Heart left ventricle (tissue), 16 donors: ENCODE measurements around the gene ERBB4. TPM values are rescaled to one million over a fixed set of nuclear protein-coding genes. Genes with fewer than 3 reads are reported as not detected.
A peak's percentile ranks its signal among the peaks of the same experiment; 100 is the strongest.

Experiments
- ATAC-seq, 4 donors: fragments of 200-7000 bp; cut with Tn5 transposase; one replicate each; pipeline ENCODE4 v1.9.1; 2020 to 2022; ENCODE audit warnings: moderate library complexity in 4 of 4, mild to moderate bottlenecking in 3 of 4, moderate number of reproducible peaks in 1 of 4
- DNase-seq, 5 donors: peaks; one replicate each; pipeline ENCODE4 v3.0.0-alpha.2; 2020
- H3K27ac ChIP-seq, 12 donors: fragments of 200-600 bp; sonication (generic) in 4 of 12; one replicate each; pipeline versions ENCODE4 v1.5.0 to v1.8.0; 2016 to 2022; ENCODE audit warnings: mild to moderate bottlenecking in 2 of 12
- H3K27me3 ChIP-seq, 9 donors: fragments of 200-600 bp; sonication (generic) in 2 of 9; one replicate each; pipeline versions ENCODE4 v1.5.1 to v1.8.0; 2016 to 2022; ENCODE audit warnings: mild to moderate bottlenecking in 3 of 9
- H3K36me3 ChIP-seq, 9 donors: fragments of 200-600 bp; sonication (generic) in 2 of 9; one replicate each; pipeline versions ENCODE4 v1.5.0 to v1.8.0; 2018 to 2022; ENCODE audit warnings: mild to moderate bottlenecking in 2 of 9
- H3K4me1 ChIP-seq, 12 donors: fragments of 200-600 bp; sonication (generic) in 4 of 12; one replicate each; pipeline versions ENCODE4 v1.5.0 to v1.8.0; 2016 to 2022; ENCODE audit warnings: mild to moderate bottlenecking in 3 of 12
- H3K4me3 ChIP-seq, 12 donors: fragments of 200-600 bp; sonication (generic) in 4 of 12; one replicate each; pipeline versions ENCODE4 v1.5.0 to v1.8.0; 2017 to 2022; ENCODE audit warnings: mild to moderate bottlenecking in 9 of 12, moderate library complexity in 4 of 12
- H3K9me3 ChIP-seq, 12 donors: fragments of 200-600 bp; sonication (generic) in 4 of 12; one replicate each; pipeline versions ENCODE4 v1.5.0 to v1.8.0; 2016 to 2022; ENCODE audit warnings: mild to moderate bottlenecking in 1 of 12
- CTCF ChIP-seq, 12 donors: fragments of 200-600 bp; sonication (generic) in 4 of 12; IDR thresholded peaks; one replicate each; pipeline versions ENCODE4 v1.5.0 to v1.8.0; 2018 to 2022; ENCODE audit warnings: antibody characterized with exemption in 12 of 12, mild to moderate bottlenecking in 5 of 12
- POLR2A ChIP-seq, 2 donors: fragments of 450-650 bp; IDR thresholded peaks; one replicate each; pipeline ENCODE4 v1.6.1; 2017; ENCODE audit warnings: antibody characterized with exemption in 2 of 2, mild to moderate bottlenecking in 2 of 2, moderate library complexity in 2 of 2
- WGBS, 4 donors: extraction: QIAGEN DNeasy Blood & Tissue Kit in 2 of 4; methylation state at CpG; one replicate each; pipeline versions ENCODE4 v1.1.5 to v1.1.7; 2013 to 2018; 5-methylcytosine and 5-hydroxymethylcytosine counted together
- intact Hi-C, 10 donors: fragments of 100-400 bp; cut with DNase I; formaldehyde crosslinking; loops; one replicate each; pipeline versions ENCODE4 v1.11.1 to v1.14.2; 2022
- polyA plus RNA-seq, 2 donors: library from polyadenylated mRNA; stranded (reverse); fragments of 200-250 nt; gene quantifications; one replicate each; pipeline ENCODE4 v1.2.3, GENCODE V29; 2013
- total RNA-seq, 9 donors: library from RNA; depleted of rRNA in 2 of 9; stranded (reverse); fragments of >200 nt in 2 of 9; fragmentation: NEBNext Ultra II Directional in 3 of 9; extraction: Animal tissue kit (Norgen Biotek cat#: 25700) in 3 of 9; gene quantifications; one replicate each; pipeline versions ENCODE4 v1.1.0 to v1.2.4, GENCODE V29; 2016 to 2023
- donor health status: ischemic (EF 13 %, LVEDD 7.1; RV severe dilation, severe dysfunction).
- donor health status: healthy with polysubstance abuse.
- donor health status: DM: no; HTN: yes; CAD: no.
- donor health status: DM: no; HTN: no; CAD: no.
- donor health status: ischemic (EF 25% LVEDD 6.9; RV normal size, moderate dysfunction).
- donor health status: ischemic (EF 25% LVEDD 5.7; RV mildly dilated, moderate dysfunction).
- donor health status: healthy.
- donor health status: DM: yes; HTN: yes; CAD: no.
- donor health status: ischemic (EF 35%, LVEDD 5.7; RV mildly dilated, moderate dysfunction).
- donor health status: nonischemic (EF 11% LVEDD 7.7; RV severe dilation, severe dysfunction).
- donor health status: DM: yes; HTN: yes; CAD: no.
- donor health status: PGD.
- donor health status: ischemic (EF 29% LVEDD 5.4; RV normal size, mild dysfunction).
- donor health status: nonischemic (EF 23%, LVEDD 6.1; RV moderate dilation, normal function).

The ERBB4 gene
- total and polyA plus RNA-seq, 11 donors: 1.3 to 29.5 (median 11.7) TPM

GRCh38 chr2:212005085-212005671 lies 533.4 kb downstream of the ERBB4 start:
- peak in 3 of 5 donors; percentile 20 to 31 (median 30) for DNase-seq
- Histone ChIP-seq H3K4me1 (no peaks in the 10 kb centered on the region), H3K27me3 (no peaks in the 10 kb centered on the region), H3K9me3 (no peaks in the 10 kb centered on the region), H3K4me3 (no peak overlapping the region), H3K27ac (no peak overlapping the region), H3K36me3 (no peaks in the 10 kb centered on the region)
- 22 to 27% (median 26%) methylated on average over 6 of the region's 6 CpGs for WGBS, 4 donors
- peak in 3 of 4 donors; percentile 47 to 66 (median 50) for ATAC-seq
- TF ChIP-seq POLR2A (IDR thresholded peaks at IDR 0.05) (no peak), CTCF (IDR thresholded peaks at IDR 0.05) (peak in 11 of 12 donors; percentile 21 to 55 (median 41))
- intact Hi-C loops: loop anchor here in 3 of 10 donors (10.0 kb wide), 2 partner anchors 530 to 540 kb away; partner anchors contain the start of gene ERBB4 (in 2 of the 3)

- H3K4me3 ChIP-seq: no peak overlapping the region
- TF ChIP-seq POLR2A (IDR thresholded peaks at IDR 0.05): no peak
- TF ChIP-seq CTCF (IDR thresholded peaks at IDR 0.05): no peak
- H3K4me1 ChIP-seq: no peaks in the 10 kb centered on the region
- WGBS, 4 donors: 59 to 79% (median 66%) methylated on average over 1 of the region's 1 CpG
- DNase-seq: no peak
- H3K27ac ChIP-seq: no peak overlapping the region
- intact Hi-C loops: loop anchor here in 3 of 10 donors (10.0 kb wide), 2 partner anchors 533 to 543 kb away; partner anchors contain the start of gene ERBB4 (in 2 of the 3)
- H3K27me3 ChIP-seq: no peaks in the 10 kb centered on the region
- no peak for ATAC-seq
- no peaks in the 10 kb centered on the region for H3K36me3 ChIP-seq
- H3K9me3 ChIP-seq: no peaks in the 10 kb centered on the region
Observed at GRCh38 chr2:212001325-212001724, 537.3 kb downstream of the ERBB4 start.

- ATAC-seq (no peak), DNase-seq (no peak)
- WGBS, 4 donors: 66 to 88% (median 81%) methylated on average over 4 of the region's 4 CpGs
- intact Hi-C loops: no loop called here
- Histone ChIP-seq H3K9me3 (no peaks in the 10 kb centered on the region), H3K36me3 (no peaks in the 10 kb centered on the region), H3K4me3 (no peak overlapping the region), H3K27me3 (no peaks in the 10 kb centered on the region), H3K4me1 (no peaks in the 10 kb centered on the region), H3K27ac (no peak overlapping the region)
- TF ChIP-seq POLR2A (IDR thresholded peaks at IDR 0.05) (no peak), CTCF (IDR thresholded peaks at IDR 0.05) (no peak)
Observed at GRCh38 chr2:211996857-211997256, 541.7 kb downstream of the ERBB4 start.

GRCh38 chr2:211994806-211995205 lies 543.8 kb downstream of the ERBB4 start:
- TF ChIP-seq CTCF (IDR thresholded peaks at IDR 0.05): no peak
- no peak for TF ChIP-seq POLR2A (IDR thresholded peaks at IDR 0.05)
- Histone ChIP-seq H3K27me3 (no peaks in the 10 kb centered on the region), H3K36me3 (no peaks in the 10 kb centered on the region), H3K27ac (no peak overlapping the region), H3K9me3 (no peaks in the 10 kb centered on the region), H3K4me1 (no peaks in the 10 kb centered on the region), H3K4me3 (no peak overlapping the region)
- 65 to 73% (median 70%) methylated on average over 2 of the region's 2 CpGs for WGBS, 4 donors
- intact Hi-C loops: no loop called here
- DNase-seq: no peak
- no peak for ATAC-seq
